T-helper 2 cell (primary cell): ENCODE data around the gene CENPB.
"Not testable (repeated sequence)": the region's sequence is repeated elsewhere in the genome, so short reads cannot be mapped to it uniquely, and the experiment has no call there.

ENCODE experiments used
- DNase-seq, 5 experiments: peaks; one replicate each; pipeline versions ENCODE4 v3.0.0 to v3.0.0-alpha.2; 2012 to 2022

Gene CENPB

DNA sequence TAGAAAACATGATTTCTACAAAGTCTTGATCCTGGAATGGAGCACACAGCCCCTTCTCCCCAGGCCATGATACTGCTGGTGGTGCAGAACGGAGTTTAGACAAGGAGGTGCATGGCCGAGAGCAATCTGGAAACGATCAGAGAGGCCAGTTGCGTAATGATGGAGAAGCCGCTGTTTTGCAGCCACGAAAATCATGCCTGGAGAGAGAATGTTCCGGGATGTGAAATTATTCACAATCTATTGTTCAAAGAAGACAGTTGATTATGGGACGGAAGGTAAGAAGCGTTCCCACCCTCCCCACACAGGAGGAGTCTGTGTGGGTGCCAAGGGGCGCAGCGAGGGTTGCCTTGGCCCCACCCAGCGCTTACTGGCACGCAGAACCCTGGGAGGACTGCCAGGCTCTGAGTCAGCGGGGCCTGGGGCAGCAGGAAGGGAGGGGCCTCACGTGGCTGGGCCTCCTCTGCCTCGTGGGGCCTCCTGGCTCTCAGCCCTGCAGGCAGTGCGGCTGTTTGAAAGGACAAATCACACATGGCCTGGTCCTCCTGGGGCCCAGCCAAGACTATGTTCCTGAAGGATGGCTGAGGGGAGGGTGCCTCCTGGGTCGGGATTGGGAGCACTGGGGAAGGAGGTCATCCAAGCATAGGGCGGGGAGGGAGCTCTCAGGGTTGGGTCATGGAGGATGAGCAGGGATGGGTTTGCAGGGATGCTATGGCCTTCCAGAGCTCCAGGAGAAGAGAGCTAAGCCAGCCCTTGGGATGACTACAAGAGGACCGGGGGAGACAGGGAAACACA lies 25.1 kb upstream of the CENPB start:
- peak; percentile 72 to 98 (median 90) for DNase-seq

DNA sequence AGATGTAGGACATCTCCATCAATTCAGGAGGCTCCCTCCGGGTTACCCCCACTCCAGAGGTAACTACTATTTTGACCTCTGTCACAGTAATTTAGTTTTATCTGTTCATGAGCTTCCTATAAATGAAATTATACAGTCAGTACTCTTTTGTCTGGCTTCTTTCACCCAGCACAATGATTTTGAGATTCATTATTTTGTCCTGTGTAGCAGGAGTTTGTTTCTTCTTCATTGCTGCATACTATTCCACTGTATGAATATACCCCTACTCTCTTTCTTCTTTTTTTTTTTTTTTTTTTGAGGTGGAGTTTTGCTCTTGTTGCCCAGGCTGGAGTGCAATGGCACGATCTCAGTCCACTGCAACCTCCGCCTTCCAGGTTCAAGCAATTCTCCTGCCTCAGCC lies 22.0 kb upstream of the CENPB start:
- no peak for DNase-seq

DNA sequence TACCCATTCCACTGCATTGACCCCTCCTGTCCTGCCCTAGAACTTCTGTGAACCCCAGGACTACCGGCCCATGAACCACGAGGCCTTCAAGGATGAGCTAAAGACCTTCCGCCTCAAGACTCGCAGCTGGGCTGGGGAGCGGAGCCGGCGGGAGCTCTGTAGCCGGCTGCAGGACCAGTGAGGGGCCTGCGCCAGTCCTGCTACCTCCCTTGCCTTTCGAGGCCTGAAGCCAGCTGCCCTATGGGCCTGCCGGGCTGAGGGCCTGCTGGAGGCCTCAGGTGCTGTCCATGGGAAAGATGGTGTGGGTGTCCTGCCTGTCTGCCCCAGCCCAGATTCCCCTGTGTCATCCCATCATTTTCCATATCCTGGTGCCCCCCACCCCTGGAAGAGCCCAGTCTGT lies 18.2 kb upstream of the CENPB start:
- DNase-seq = no peak

DNA sequence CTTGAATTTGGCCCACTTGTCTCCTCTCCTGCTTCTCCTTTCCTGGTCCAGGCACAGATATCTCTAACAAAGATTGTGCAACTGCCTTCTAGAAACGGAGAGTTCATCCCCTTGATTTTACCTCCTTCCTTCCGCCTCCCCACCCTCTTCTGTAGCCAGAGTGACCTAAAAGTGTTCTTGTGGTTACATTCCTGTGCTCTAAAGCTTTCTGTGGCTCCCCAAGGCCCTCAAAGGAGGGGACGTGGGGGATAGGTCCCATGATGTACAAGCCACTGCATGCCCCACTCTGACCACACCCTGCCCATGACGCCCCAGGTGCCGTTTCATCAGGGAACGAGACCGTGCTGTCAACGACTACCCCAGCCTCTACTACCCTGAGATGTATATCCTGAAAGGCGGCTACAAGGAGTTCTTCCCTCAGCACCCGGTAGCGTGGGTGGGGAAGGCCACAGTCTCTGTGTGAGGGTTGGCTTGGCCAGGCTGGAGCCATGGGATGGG lies 17.8 kb upstream of the CENPB start:
- no peak for DNase-seq

DNA sequence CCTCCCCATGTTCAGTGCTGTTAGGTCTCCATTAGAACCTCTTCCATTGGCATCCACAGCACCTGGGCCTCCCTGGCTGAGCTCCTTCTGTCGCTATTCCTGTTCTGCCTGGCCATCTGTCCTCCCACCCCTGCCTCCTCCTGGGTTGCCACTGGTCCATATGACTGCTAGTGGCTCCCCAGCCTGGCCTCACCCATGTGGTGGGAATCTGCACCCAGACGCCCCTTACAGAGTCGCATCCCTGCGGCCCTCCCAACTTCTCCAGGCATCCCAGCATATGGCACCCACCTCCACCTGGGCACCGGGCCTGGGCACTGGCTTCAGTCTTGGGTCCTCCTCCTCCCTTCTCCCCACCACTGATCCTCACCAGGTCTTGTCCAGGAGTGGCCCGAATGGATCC lies 17.3 kb upstream of the CENPB start:
- DNase-seq = no peak

DNA sequence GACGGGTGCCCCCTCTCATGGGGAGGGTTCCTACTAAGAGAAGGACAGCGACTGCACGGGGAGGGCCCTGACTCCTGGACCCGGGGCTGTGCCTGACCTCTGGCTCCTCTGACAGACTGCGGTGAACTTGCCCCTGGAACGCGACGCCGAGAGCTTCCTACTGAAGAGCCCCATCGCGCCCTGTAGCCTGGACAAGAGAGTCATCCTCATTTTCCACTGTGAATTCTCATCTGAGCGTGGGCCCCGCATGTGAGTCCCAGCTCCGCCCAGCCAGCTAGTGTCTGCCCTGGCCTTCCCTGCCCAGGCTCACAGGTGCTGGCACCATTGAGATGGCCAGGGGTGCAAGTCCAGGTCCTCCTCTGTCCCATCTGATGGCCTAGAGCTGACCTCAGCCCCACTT lies 16.7 kb upstream of the CENPB start:
- DNase-seq = no peak

DNA sequence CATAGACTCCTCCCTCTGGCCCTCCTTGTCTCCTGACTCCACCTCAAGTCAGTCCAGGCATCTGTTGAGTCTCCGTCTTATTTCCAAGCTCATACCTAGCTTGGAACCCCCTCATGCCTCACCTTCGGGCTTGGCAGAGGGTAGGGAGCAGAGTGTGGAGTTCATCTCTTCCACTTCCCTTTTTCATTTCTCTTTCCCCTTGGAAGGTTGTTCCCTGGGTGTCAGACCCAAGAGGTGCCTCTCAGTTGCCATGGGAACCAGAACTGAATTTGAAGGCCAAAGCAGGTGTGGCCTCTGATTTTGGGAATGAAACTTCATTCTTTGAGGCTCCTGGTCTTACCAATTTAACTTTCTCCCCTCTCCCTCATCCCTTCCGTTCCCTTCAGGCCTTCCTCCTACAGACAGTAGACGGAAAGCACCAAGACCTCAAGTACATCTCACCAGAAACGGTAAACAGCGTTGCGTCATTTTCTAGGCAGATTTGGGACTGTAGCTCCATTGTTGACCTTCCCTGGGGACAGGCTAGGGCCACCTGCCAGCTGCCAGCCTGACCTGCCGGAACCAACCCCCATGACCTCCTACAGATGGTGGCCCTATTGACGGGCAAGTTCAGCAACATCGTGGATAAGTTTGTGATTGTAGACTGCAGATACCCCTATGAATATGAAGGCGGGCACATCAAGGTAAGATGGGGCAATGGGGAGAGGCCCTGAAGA lies 16.1 kb upstream of the CENPB start:
- no peak for DNase-seq

DNA sequence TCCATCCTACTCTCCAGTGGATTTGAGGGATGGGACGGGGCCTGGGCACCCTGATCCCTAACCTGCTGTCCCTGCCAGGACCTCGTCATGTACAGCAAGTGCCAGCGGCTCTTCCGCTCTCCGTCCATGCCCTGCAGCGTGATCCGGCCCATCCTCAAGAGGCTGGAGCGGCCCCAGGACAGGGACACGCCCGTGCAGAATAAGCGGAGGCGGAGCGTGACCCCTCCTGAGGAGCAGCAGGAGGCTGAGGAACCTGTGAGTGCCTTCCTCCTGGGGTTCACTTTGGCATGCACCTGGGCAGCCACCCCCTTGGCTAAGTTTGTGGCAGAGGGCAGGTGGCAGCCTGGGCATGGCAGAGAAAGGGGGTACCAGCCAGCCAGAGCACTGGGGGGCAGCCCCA lies 15.3 kb upstream of the CENPB start:
- no peak for DNase-seq

DNA sequence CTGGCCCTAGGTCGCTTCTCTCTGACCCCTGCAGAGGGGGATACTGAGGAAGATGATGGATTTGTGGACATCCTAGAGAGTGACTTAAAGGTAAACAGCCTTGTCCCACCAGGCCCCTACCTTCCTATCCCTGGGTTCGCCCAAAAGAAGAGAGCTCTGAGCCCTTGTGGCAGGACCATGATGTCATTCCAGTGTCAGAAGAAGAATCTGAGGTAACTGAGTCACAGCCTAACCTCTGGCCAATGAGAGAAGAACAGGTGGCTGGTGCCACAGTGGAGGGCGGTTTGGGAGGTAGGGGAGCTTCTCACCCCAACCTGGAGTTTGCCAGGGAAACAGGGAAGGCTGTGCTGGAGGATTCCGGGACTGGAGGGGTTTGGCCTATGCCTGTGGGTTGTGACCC lies 14.8 kb upstream of the CENPB start:
- no peak for DNase-seq

DNA sequence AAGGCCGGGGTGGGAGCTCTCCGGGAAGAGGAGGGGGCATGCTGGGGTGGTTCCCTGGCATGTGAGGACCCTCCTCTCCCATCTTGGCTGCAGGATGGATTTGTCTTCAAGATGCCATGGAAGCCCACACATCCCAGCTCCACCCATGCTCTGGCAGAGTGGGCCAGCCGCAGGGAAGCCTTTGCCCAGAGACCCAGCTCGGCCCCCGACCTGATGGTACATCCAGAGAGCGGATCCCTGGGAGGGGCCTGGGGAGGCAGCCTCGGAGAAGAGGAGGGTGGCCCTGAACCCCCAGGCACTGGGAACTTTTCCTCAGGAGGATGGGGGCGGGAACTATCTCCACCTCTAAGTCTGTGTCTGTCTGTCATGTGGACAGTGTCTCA lies 14.3 kb upstream of the CENPB start:
- DNase-seq = no peak

DNA sequence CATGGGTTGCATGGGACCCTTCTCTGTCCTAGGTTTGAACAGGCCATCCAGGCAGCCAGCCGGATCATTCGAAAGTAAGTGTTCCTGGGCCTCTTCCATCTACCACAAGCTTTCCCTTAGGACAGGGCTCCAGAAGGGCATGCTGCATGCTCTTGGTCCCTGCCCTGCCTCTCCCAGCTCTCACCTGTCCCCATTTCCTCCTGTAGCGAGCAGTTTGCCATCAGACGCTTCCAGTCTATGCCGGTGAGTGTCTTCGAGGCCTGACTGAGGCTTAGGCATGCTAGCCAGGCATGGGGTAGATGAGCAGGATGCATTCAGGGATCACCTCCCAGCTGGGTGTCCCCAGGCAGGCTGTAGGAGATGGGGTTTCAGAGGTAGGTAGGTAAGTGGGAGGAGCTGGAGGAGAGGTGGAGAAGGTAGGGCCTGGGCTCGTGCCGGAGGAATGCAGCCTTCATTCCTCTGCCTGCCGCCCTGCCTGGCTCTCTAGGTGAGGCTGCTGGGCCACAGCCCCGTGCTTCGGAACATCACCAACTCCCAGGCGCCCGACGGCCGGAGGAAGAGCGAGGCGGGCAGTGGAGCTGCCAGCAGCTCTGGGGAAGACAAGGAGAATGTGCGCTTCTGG lies 13.8 kb upstream of the CENPB start:
- DNase-seq = no peak

DNA sequence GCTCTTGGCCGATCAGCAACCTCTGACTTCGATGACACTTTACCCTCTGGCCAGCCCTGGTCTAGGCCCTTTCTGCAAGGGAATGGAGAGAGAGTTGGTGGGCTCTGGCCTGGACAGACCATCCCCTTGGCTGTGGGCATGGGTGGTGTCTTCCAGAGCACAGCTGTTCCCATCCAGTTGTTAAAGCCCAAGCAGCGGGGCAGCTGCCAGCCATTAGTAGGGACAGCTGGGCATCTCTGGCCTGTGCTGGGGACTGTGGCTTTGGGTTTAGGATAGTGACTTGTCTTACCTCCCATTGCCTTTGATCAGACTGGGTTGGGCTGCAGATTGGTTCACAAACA lies 12.3 kb upstream of the CENPB start:
- no peak for DNase-seq

DNA sequence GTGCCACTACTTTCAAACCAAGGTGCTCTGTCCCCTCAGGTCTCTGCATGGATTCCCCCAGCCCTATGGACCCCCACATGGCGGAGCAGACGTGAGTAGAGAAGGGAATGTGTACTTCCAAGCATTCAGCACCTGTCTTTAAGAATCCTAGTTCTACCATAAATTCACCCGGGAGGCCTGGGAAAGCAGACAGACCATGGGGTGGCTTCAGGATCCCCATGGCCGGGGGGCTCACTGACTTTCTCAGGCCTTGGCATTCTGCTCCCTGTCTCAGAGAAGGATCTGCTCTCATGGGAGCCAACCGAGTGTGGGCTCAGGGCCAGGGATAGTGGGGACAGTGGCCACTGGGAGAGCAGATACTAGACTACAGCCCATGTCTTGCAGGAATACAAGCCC lies 11.8 kb upstream of the CENPB start:
- DNase-seq = no peak

DNA sequence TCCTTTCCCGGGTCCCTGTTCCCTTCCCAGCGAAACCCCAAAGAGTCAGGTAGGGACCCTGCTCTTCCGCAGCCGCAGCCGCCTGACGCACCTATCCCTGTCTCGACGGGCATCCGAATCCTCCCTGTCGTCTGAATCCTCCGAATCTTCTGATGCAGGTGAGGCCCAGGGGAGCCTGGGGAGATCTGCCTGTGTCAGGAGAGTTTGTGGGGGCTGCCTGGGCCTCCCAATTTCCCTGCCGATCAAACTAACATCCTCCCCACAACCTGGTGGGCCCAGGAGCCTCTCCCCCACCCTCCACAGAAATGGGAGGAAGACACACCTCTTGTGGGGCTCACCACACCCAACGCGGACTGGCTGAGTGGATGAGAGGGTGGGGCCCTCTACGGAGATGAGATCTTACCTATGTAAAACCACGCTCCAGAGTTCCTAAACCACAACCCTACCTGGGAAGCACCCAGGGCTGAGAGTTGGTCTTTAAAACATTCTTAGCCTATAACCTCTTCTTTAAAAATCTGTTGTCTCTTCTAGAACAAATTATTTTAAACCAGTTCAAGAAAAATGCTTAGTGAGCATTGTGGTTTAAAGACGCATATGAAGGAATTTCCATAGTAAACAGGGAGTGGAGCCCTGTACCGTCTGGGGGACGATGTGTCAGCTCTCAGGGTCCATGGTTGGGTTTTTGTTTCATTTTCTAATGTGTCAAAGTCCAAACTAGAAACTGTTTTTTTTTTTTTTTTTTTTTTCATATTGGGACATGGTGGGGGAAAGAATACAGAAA lies 11.2 kb upstream of the CENPB start:
- peak in 3 of 5 experiments; percentile 36 to 86 (median 44) for DNase-seq

DNA sequence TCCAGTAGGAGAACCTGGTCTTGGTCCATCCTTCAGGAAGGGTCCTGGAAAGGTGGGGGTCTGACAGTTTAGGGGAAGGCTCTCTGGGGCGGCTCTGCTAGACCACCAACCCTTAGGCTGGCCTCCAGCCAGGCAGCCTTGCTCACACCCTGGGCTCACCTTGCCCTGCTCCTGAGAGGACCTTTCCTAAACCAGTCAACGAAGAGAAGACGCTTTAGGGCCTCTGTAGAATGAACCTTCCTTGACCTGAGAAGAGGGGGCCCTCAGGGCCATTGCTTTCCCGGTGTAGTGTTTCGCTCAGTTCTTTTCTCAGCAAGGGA lies 10.6 kb upstream of the CENPB start:
- DNase-seq = no peak

DNA sequence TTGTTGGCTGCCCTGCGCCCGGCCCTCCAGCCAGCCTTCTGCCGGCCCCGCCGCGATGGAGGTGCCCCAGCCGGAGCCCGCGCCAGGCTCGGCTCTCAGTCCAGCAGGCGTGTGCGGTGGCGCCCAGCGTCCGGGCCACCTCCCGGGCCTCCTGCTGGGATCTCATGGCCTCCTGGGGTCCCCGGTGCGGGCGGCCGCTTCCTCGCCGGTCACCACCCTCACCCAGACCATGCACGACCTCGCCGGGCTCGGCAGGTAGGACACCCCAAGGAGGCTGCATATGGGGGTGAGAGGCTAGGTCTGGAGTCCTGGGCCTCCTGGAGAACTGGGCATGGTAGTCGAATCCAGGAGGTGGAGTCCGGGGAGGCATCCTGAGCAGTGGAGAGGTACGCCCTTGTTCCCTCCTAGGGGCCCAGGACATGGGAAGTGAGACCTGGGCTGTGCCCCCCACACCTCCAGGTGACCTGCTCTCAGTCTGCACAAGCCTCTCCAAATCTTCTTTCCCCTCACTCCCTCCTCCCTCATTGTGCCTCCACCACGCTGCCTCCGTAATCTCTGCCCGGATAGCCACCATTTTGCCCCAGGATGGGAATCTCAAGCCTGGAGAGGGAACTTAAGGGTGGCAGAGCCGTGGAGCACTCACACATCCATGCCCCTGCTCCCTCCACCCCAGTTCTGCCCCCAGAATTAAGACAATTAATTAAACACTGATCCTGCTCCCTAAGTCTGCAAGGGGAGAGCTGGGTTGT lies 10.1 kb upstream of the CENPB start:
- DNase-seq = no peak

DNA sequence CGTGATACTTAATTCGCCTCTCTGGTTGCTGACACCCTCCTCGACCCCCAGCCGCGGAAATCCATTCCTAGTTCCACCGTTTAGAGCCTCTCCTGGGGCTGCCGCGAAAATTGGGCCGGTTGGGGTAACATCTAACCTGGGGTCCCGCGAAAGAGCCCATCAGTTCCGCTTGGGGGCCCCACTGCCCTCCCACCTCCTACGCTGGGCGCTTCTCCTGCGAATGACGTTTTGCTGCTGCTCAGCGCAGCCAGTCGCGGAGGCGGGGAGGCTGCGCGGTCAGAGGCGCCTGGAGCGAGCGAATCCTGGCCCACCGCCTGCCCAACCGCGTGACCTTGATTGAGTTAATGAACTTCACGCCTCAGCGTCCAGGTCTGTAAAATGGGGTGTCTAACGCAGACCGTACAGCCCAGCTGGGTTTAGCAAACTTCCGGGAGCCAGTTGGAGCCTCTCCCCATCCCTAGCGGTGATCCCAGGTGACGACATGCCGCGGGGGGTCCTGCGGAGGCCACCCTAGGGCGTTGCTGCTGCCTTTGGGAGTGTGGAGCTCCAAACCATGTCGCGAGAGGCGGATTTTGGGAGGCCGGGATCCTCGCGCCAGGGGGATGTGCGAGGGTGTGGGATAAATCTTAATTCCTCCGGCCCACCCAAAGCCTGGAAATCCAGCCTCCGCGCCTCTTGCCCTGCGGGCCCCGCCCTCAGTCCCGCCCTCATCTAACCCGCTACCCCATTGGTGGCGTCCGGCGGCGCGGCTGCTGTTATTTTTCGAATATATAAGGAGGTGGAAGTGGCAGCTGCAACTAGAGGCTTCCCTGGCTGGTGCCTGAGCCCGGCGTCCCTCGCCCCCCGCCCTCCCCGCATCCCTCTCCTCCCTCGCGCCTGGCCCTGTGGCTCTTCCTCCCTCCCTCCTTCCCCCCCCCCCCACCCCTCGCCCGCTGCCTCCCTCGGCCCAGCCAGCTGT lies 9.2 kb upstream of the CENPB start, which contains the start of gene CDC25B:
CDC25B (plus strand) TSS at position 800 of the 958 bp plus-strand sequence. CDS start 222 bp downstream, outside the sequence.
- DNase-seq = peak; percentile 78 to 94 (median 85)

DNA sequence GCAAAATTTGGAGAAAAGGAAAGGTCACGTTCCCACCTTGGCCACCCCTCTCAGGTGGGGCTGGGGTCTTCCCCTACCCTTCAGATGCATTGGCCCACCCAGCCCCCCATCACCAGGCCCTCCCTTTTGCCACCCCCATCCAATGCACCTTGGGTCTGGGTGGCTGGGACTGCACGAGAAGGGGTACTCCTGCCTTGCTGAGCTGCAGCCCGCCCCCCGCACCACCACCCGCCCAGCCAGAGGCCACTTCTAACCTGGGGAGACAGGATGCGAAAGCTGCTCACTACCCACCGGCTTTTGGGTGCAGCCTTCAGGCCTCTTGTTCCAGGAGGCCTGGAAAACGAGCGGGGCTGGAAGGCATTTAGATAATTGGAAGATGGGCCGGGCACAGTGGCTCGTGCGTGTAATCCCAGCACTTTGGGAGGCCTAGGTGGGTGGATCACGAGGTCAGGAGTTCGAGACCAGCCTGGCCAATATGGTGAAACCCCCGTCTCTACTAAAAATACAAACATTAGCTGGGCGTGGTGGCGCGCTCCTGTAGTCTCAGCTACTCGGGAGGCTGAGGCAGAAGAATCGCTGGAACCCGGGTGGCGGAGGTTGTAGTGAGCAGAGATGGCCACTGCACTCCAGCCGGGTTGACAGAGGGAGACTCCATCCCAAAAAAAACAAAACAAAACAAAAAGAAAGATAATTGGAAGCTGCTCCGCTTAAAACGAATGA lies 8.3 kb upstream of the CENPB start:
- DNase-seq = no peak

DNA sequence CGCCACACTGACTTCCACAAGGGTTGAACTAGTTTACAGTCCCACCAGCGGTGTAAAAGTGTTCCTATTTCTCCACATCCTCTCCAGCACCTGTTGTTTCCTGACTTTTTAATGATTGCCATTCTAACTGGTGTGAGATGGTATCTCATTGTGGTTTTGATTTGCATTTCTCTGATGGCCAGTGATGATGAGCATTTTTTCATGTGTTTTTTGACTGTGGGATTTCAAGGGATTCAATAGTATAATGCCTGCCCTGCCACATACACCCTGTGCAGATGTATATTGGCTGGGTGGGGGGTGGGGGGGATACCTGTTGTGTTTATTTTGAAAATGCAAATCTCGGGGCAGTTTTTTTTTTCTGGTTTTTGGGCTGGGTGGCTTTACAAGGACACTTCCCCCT lies 7.6 kb upstream of the CENPB start:
- DNase-seq = not testable (repeated sequence)

DNA sequence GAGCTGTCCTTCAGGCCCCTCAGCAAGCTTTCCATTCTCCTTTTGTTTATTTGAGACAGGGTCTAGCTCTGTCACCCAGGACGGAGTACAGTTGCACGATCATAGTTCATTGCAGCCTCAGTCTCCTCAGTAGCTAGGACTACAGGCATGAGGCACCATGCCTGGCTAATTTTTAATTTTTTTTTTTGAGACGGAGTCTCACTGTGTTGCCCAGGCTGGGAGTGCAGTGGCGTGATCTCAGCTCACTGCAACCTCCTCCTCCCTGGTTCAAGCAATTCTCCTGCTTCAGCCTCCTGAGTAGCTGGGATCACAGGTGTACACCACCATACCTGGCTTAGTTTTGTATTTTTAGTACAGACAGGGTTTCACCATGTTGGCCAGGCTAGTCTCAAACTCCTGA lies 2.7 kb upstream of the CENPB start:
- not testable (repeated sequence) for DNase-seq
